Suprapubic skin (tissue), 4 donors: Measurements from ENCODE around the gene SLC7A10. TPM values are rescaled to one million over a fixed set of nuclear protein-coding genes. Genes with fewer than 3 reads are reported as not detected.
"Not testable (repeated sequence)": the region's sequence is repeated elsewhere in the genome, so short reads cannot be mapped to it uniquely, and the experiment has no call there.

Experiments
- DNase-seq, 2 donors: peaks; one replicate each; pipeline ENCODE4 v3.0.0-alpha.2; 2019; ENCODE audit warnings: low spot score in 2 of 2
- H3K27ac ChIP-seq: fragments of 200-600 bp; sonication (generic); one replicate; pipeline ENCODE4 v1.5.1; 2019
- H3K27me3 ChIP-seq: fragments of 200-600 bp; sonication (generic); one replicate; pipeline ENCODE4 v1.5.1; 2019
- H3K36me3 ChIP-seq: fragments of 200-600 bp; sonication (generic); one replicate; pipeline ENCODE4 v1.5.1; 2019
- H3K4me1 ChIP-seq: fragments of 200-600 bp; sonication (generic); one replicate; pipeline ENCODE4 v1.5.1; 2019
- H3K4me3 ChIP-seq: fragments of 200-600 bp; sonication (generic); one replicate; pipeline ENCODE4 v1.5.1; 2019; ENCODE audit warnings: mild to moderate bottlenecking
- H3K9me3 ChIP-seq: fragments of 200-600 bp; sonication (generic); one replicate; pipeline ENCODE4 v1.5.1; 2019
- CTCF ChIP-seq, 2 donors: fragments of 200-600 bp in 1 of 2; fragments of 450-650 bp in 1 of 2; sonication (generic) in 1 of 2; IDR thresholded peaks; one replicate each; pipeline ENCODE4 v1.5.1; 2016 to 2019; ENCODE audit warnings: antibody characterized with exemption in 2 of 2, mild to moderate bottlenecking in 1 of 2, moderate library complexity in 1 of 2
- EP300 ChIP-seq: sonication (generic); formaldehyde crosslinking; IDR thresholded peaks from one replicate; pipeline ENCODE4 v1.6.1; 2017; ENCODE audit warnings: antibody characterized with exemption
- POLR2A ChIP-seq, 2 donors: fragments of 450-650 bp; IDR thresholded peaks; one replicate each; pipeline ENCODE4 v1.6.1; 2017; ENCODE audit warnings: antibody characterized with exemption in 2 of 2, mild to moderate bottlenecking in 2 of 2, moderate library complexity in 2 of 2
- POLR2AphosphoS5 ChIP-seq, 3 donors: sonication (generic); formaldehyde crosslinking; IDR thresholded peaks; one replicate each; pipeline ENCODE4 v1.6.1; 2017; ENCODE audit warnings: antibody characterized with exemption in 3 of 3
- WGBS: methylation state at CpG from one replicate; pipeline ENCODE4 v1.1.5; 2018; 5-methylcytosine and 5-hydroxymethylcytosine counted together
- total RNA-seq, 4 donors: library from RNA; depleted of rRNA; stranded (reverse); fragments of >200 nt; gene quantifications; one replicate each; pipeline ENCODE4 v1.1.0, GENCODE V29; 2016

SLC7A10 gene
- total RNA-seq, 4 donors from 2014 or later: 0.38 to 0.93 TPM; not detected in 2

GRCh38 chr19:33212436-33213172, 13.0 kb downstream of the SLC7A10 start:
- no peak overlapping the region for H3K4me3 ChIP-seq
- WGBS: 80% methylated on average over 13 of the region's 30 CpGs
- H3K27ac ChIP-seq: no peak overlapping the region
- no peak for TF ChIP-seq POLR2A (IDR thresholded peaks at IDR 0.05)
- TF ChIP-seq CTCF (IDR thresholded peaks at IDR 0.05): no peak
- TF ChIP-seq EP300: no peak
- TF ChIP-seq POLR2AphosphoS5 (IDR thresholded peaks at IDR 0.05): no peak
- no peaks in the 10 kb centered on the region for H3K9me3 ChIP-seq
- H3K36me3 ChIP-seq: no peaks in the 10 kb centered on the region
- H3K4me1 ChIP-seq: no peaks in the 10 kb centered on the region
- no peak for DNase-seq
- no peaks in the 10 kb centered on the region for H3K27me3 ChIP-seq

- no peak for DNase-seq
- 67% methylated on average over 9 of the region's 17 CpGs for WGBS
- no peak overlapping the region for H3K4me3 ChIP-seq
Observed at GRCh38 chr19:33211794-33212435, 13.7 kb downstream of the SLC7A10 start.

GRCh38 chr19:33210266-33210940, 15.2 kb downstream of the SLC7A10 start:
- no peaks in the 10 kb centered on the region for H3K4me1 ChIP-seq
- no peaks in the 10 kb centered on the region for H3K9me3 ChIP-seq
- no peak overlapping the region for H3K4me3 ChIP-seq
- H3K36me3 ChIP-seq: peaks cover 20% of the 10 kb centered on the region
- TF ChIP-seq EP300 (no peak), POLR2A (IDR thresholded peaks at IDR 0.05) (no peak), CTCF (IDR thresholded peaks at IDR 0.05) (no peak), POLR2AphosphoS5 (IDR thresholded peaks at IDR 0.05) (no peak)
- H3K27ac ChIP-seq: no peak overlapping the region
- no peaks in the 10 kb centered on the region for H3K27me3 ChIP-seq
- WGBS: 86% methylated on average over 10 of the region's 22 CpGs
- DNase-seq: no peak

More at GRCh38 chr19:33211794-33212435, 13.7 kb downstream of the SLC7A10 start:
- H3K4me1 ChIP-seq: no peaks in the 10 kb centered on the region
- H3K36me3 ChIP-seq: peaks cover 5% of the 10 kb centered on the region
- H3K27ac ChIP-seq: no peak overlapping the region
- no peaks in the 10 kb centered on the region for H3K9me3 ChIP-seq
- H3K27me3 ChIP-seq: no peaks in the 10 kb centered on the region
- TF ChIP-seq POLR2AphosphoS5 (IDR thresholded peaks at IDR 0.05): no peak
- no peak for TF ChIP-seq POLR2A (IDR thresholded peaks at IDR 0.05)
- TF ChIP-seq EP300: no peak

GRCh38 chr19:33209850-33210230, 15.8 kb downstream of the SLC7A10 start:
- not testable (repeated sequence) for H3K27me3 ChIP-seq
- 98% methylated on average over 7 of the region's 7 CpGs for WGBS

GRCh38 chr19:33208904-33209849, 16.5 kb downstream of the SLC7A10 start:
- TF ChIP-seq POLR2A (IDR thresholded peaks at IDR 0.05) (no peak), POLR2AphosphoS5 (IDR thresholded peaks at IDR 0.05) (no peak), CTCF (IDR thresholded peaks at IDR 0.05) (no peak)
- no peaks in the 10 kb centered on the region for H3K9me3 ChIP-seq
- DNase-seq: no peak
- 83% methylated on average over 17 of the region's 24 CpGs for WGBS
- H3K27me3 ChIP-seq: no peaks in the 10 kb centered on the region
- no peak overlapping the region for H3K4me3 ChIP-seq
- H3K27ac ChIP-seq: no peak overlapping the region
- H3K4me1 ChIP-seq: no peaks in the 10 kb centered on the region
- peaks cover 33% of the 10 kb centered on the region for H3K36me3 ChIP-seq

More at GRCh38 chr19:33209850-33210230, 15.8 kb downstream of the SLC7A10 start:
- not testable (repeated sequence) for H3K4me1 ChIP-seq, H3K27ac ChIP-seq, DNase-seq, H3K4me3 ChIP-seq, H3K9me3 ChIP-seq
- H3K36me3 ChIP-seq: peaks cover 26% of the 10 kb centered on the region
